Activated T-helper 1 cell treated with anti-CD3 and anti-CD28 coated beads, Interleukin-12 subunit alpha, Interleukin-12 subunit beta, Interleukin-2, Interleukin-4 antibody, amounts not matched to agents 30 ng/mL and 10 ng/mL and 1 ng/mL, durations not matched to agents 14 hours and 24 hours and 36 hours (primary cell): ENCODE results near the gene TARP.
A peak's percentile ranks its signal among the peaks of the same experiment; 100 is the strongest.
"Not testable (repeated sequence)": the region's sequence is repeated elsewhere in the genome, so short reads cannot be mapped to it uniquely, and the experiment has no call there.

ENCODE experiments used
- DNase-seq: peaks from one replicate; pipeline ENCODE4 v3.0.0; 2021; ENCODE audit warnings: low spot score
- H3K27ac Mint-ChIP-seq: one replicate; pipeline ENCODE4 v1.8.0; 2021; ENCODE audit warnings: mild to moderate bottlenecking, mixed read lengths
- H3K27me3 Mint-ChIP-seq: one replicate; pipeline ENCODE4 v1.8.0; 2022; ENCODE audit warnings: mild to moderate bottlenecking, moderate library complexity, mixed read lengths; ENCODE audit not compliant: insufficient read depth
- H3K36me3 Mint-ChIP-seq: one replicate; pipeline ENCODE4 v1.8.0; 2021; ENCODE audit warnings: low read depth, mixed read lengths
- H3K4me1 Mint-ChIP-seq: one replicate; pipeline ENCODE4 v1.8.0; 2021; ENCODE audit warnings: low read depth, mixed read lengths
- H3K4me3 Mint-ChIP-seq: one replicate; pipeline ENCODE4 v1.8.0; 2021; ENCODE audit warnings: mild to moderate bottlenecking, moderate library complexity, mixed read lengths
- H3K9me3 Mint-ChIP-seq: one replicate; pipeline ENCODE4 v1.8.0; 2021; ENCODE audit warnings: mixed read lengths
- intact Hi-C: fragments of 100-400 bp; cut with micrococcal nuclease; formaldehyde crosslinking; loops from one replicate; pipeline ENCODE4 v1.15.1; 2024

Gene TARP

DNA sequence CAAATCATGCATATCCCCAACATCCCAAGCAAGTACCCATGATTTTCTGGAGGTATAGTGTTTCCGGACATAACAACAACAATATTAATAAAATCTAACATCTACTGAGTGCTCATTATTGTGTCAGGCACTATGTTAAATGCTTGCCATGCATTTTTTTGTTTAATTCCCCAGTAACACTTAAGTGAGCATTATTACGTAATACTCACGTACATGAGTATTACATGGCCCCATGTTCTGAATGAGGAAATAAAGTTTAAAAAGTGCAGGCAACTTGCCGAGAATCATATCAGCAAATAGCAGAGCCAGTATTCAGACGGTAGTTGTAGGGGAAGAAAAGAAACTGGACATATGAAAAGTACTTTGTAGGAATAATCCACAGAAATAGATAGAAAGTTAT, 30.1 kb downstream of the TARP start:
- DNase-seq, intact Hi-C loops, H3K27me3 Mint-ChIP-seq, H3K27ac Mint-ChIP-seq, H3K9me3 Mint-ChIP-seq, H3K4me3 Mint-ChIP-seq: not testable (repeated sequence)
- Mint-ChIP-seq H3K36me3 (peaks cover 15% of the 10 kb centered on the region), H3K4me1 (peaks cover 19% of the 10 kb centered on the region)

DNA sequence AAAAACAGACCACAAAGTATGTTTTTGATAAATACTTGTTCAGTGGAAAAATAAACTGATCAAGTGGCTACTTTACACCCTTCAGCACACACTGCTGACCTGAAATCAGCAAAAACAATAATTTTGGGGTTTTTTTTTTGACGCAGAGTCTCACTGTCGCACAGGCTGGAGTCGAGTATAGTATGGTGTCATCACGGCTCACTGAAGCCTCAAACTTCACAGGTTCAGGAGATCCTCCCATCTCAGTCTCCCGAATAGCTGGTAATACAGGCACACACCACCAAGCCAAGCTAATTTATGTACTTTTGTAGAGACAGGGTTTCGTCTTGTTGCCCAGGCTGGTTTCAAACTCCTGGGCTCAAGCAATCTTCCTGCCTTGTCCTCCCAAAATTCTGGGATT, 30.6 kb downstream of the TARP start:
- Mint-ChIP-seq H3K27me3 (peaks cover 9% of the 10 kb centered on the region), H3K27ac (no peak overlapping the region), H3K9me3 (no peaks in the 10 kb centered on the region), H3K4me1 (peaks cover 14% of the 10 kb centered on the region), H3K36me3 (peaks cover 11% of the 10 kb centered on the region), H3K4me3 (no peak overlapping the region)
- no peak for DNase-seq
- intact Hi-C loops, result no loop called here

DNA sequence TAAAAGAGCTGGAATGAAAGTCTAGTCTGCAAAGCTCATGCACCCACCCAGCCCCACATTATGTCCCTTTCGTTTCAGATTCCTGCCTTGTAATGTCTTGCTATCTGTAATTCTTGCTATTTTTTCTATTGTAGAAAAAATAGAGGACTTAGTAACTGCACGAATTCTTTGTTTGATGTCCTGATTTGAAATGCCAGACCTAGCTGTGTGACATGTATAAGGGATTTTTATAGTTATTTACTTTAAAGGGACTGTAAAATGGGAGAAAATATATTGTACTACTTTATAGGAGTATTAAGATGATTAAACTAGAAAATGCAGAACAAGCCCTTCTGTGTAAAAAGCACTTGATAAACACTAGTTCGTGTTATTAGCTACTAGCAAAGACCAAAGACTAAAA, 32.4 kb downstream of the TARP start:
- Mint-ChIP-seq H3K9me3 (no peaks in the 10 kb centered on the region), H3K4me3 (no peak overlapping the region), H3K27me3 (peaks cover 7% of the 10 kb centered on the region), H3K27ac (no peak overlapping the region), H3K4me1 (peaks cover 17% of the 10 kb centered on the region), H3K36me3 (peaks cover 11% of the 10 kb centered on the region)
- DNase-seq, result no peak
- intact Hi-C loops, result no loop called here

DNA sequence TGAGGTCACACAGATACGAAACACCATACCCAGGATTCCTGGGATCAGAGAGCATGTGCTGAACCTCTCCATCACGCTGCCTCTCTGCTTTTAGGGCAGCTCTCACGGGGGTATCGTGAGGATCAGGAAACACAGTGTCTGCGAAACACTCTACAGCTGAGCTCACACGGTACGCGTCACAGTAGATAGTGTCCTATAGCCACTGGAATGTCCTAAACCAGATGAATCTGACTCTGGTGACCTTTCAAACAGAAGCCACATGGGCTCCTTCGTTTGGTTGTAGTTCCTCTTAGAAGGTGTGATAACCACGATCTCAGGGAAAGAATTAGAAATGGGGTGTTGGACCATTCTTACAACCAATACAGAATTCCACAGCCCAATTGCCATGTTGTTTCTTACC, 34.3 kb downstream of the TARP start:
- H3K9me3 Mint-ChIP-seq, H3K27me3 Mint-ChIP-seq, H3K36me3 Mint-ChIP-seq, intact Hi-C loops, DNase-seq, H3K4me3 Mint-ChIP-seq, H3K27ac Mint-ChIP-seq: not testable (repeated sequence)
- H3K4me1 Mint-ChIP-seq, result peaks cover 36% of the 10 kb centered on the region

DNA sequence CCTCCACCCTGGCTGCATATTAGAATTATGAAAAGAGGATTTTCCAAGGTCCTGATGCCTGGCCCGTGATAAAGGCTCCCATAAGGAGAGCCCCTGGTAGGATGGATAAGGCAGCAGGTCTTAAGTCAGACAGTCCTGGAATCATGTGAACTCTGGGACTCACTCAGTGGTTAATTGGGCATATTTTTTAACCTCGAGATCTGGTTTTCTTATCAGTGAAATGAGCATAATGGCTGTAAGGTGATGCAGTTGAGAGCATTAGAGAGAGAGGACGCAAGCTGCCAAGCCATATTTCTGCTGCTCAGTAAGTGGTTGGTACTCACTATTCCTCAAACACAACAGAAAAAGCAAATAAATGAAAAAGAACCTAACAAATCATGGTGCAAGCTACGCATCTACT, 37.8 kb downstream of the TARP start:
- Mint-ChIP-seq H3K9me3 (no peaks in the 10 kb centered on the region), H3K36me3 (peaks cover 18% of the 10 kb centered on the region), H3K4me3 (no peak overlapping the region), H3K27ac (no peak overlapping the region), H3K4me1 (peaks cover 67% of the 10 kb centered on the region), H3K27me3 (peaks cover 6% of the 10 kb centered on the region)
- DNase-seq, result no peak
- intact Hi-C loops, result no loop called here

DNA sequence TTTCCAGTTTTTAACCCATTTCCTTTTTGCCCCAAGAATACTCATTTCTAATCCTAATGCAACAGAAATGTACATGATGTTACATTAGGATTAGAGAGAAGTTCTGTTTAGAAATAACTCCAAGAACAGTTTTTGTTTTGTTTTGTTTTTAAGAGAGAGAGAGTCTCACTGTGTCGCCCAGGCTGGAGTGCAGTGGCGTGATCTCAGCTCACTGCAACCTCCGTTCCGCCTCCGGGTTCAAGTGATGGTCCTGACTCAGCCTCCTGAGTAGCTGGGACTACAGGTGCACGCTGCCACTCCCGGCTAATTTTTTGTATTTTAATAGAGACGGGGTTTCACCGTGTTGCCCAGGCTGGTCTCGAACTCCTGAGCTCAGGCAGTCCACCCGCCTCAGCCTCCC, 38.7 kb downstream of the TARP start:
- Mint-ChIP-seq H3K27ac (peak overlapping the region; percentile 9), H3K4me1 (peaks cover 73% of the 10 kb centered on the region), H3K36me3 (peaks cover 22% of the 10 kb centered on the region)
- H3K4me3 Mint-ChIP-seq, DNase-seq, H3K9me3 Mint-ChIP-seq, H3K27me3 Mint-ChIP-seq: not testable (repeated sequence)
- intact Hi-C loops, result loop anchor here (5.0 kb wide), 2 partner anchors 228 to 673 kb away; partner anchors contain the start of gene VPS41

DNA sequence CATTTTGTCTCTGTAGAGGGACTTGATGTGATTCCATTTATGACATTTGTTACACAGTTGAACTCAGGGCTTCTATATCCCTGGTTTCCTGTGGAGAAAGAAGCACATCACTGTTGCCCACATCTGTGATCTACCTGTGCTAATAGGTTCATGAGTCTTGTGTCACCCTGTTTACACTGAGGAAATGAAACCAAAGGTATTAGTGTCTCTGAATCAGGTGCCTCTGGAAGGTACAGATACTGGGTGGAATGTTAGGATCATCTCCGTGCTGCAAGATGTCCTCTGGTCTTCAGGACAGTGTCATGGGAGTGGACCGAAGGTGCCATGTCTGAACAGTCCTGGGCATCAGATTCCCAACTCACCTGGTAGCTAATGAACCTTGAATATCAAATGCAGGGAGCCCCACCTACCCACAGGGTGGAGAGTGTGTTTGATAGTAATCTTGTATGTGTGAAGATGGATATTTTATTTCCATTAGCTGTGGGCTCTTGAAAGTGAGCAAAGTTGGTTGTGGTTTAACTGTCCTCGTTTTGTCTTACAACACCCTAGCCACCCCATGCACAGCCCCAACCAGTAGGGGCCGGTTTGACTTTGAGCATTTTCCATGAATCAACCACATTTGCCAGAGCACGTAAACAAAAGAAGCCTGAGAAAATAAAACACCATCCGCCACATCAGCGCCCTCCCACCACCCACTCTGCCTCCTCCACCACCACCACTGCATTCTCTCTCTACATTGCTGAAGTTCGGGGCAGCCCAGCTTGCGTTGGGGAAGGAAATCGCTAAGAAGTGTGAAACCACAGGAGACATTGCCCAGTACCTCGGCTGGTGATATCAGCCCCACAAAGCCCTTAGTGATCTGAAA, 40.7 kb downstream of the TARP start:
- Mint-ChIP-seq H3K9me3 (no peaks in the 10 kb centered on the region), H3K27me3 (peaks cover 3% of the 10 kb centered on the region), H3K4me1 (peaks cover 73% of the 10 kb centered on the region), H3K4me3 (peak overlapping the region; percentile 69), H3K36me3 (peaks cover 24% of the 10 kb centered on the region), H3K27ac (peak overlapping the region; percentile 91)
- DNase-seq, result peak; percentile 78
- intact Hi-C loops, result loop anchor here (1.0 to 5.0 kb wide), 10 partner anchors 10 to 675 kb away; partner anchors contain the start of genes STARD3NL and VPS41

DNA sequence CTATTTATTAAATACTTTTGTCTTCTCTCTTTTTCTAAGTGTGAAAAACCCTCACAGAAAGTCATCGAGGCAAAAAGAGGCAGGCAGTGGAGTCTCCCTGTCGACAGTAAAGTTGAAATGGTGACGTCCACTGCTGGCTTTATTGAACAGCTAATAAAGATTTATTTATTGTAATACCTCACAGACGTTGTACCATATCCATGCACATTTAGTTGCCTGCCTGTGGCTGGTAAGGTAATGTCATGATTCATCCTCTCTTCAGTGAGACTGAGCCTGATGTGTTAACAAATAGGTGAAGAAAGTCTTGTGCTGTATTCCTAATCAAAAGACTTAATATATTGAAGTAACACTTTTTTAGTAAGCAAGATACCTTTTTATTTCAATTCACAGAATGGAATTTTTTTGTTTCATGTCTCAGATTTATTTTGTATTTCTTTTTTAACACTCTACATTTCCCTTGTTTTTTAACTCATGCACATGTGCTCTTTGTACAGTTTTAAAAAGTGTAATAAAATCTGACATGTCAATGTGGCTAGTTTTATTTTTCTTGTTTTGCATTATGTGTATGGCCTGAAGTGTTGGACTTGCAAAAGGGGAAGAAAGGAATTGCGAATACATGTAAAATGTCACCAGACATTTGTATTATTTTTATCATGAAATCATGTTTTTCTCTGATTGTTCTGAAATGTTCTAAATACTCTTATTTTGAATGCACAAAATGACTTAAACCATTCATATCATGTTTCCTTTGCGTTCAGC, 43.4 kb downstream of the TARP start:
- intact Hi-C loops, result loop anchor here (5.0 to 10.0 kb wide), 3 partner anchors 232 to 677 kb away; partner anchors contain the start of genes EPDR1 and VPS41
- Mint-ChIP-seq H3K9me3 (no peaks in the 10 kb centered on the region), H3K36me3 (peaks cover 28% of the 10 kb centered on the region), H3K27me3 (peaks cover 3% of the 10 kb centered on the region), H3K4me1 (peaks cover 58% of the 10 kb centered on the region), H3K27ac (no peak overlapping the region), H3K4me3 (no peak overlapping the region)
- DNase-seq, result no peak

DNA sequence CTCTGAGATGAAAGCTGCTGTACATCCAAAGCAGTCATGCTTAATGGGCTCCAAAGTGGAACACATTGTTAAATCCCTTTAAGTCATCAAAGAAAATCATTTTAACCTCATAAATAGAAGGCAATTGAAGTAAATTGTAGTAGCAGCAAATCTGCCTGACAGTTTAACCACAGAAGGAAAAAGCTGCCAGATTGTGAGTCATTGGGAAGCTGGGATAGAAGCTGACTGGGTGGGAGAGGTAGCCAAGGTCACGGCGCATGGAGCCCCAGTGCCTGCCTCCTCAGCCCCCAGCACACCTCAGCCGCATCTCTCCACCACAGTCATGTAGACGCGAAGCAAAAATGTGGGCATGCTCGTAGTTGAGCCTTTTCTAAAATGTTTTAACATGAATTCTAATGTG, 44.0 kb downstream of the TARP start:
- H3K36me3 Mint-ChIP-seq, result peaks cover 29% of the 10 kb centered on the region
- no peak for DNase-seq
- peaks cover 51% of the 10 kb centered on the region for H3K4me1 Mint-ChIP-seq
- intact Hi-C loops, result loop anchor here (10.0 kb wide), 1 partner anchor 305 kb away; the partner anchor contains the start of gene EPDR1
- no peak overlapping the region for H3K4me3 Mint-ChIP-seq
- H3K27me3 Mint-ChIP-seq, result peaks cover 3% of the 10 kb centered on the region
- no peaks in the 10 kb centered on the region for H3K9me3 Mint-ChIP-seq
- no peak overlapping the region for H3K27ac Mint-ChIP-seq

DNA sequence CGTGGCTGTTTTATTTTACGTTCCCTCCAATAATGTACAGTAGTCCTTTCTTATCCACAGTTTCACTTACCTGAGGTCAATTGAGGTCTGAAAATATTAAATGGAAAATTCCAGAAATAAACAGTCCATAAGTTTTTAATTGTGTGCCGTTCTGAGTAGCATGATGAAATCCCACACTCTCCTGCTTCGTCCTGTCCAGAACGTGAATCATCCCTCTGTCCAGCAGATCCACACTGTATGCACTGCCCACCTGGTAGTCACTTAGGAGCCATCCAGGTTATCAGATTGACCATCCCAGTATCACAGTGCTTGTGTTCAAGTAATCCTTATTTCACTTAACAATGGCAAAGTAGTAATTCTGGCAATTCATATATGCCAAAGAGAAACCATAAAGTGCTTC, 49.0 kb downstream of the TARP start:
- H3K27ac Mint-ChIP-seq, result no peak overlapping the region

DNA sequence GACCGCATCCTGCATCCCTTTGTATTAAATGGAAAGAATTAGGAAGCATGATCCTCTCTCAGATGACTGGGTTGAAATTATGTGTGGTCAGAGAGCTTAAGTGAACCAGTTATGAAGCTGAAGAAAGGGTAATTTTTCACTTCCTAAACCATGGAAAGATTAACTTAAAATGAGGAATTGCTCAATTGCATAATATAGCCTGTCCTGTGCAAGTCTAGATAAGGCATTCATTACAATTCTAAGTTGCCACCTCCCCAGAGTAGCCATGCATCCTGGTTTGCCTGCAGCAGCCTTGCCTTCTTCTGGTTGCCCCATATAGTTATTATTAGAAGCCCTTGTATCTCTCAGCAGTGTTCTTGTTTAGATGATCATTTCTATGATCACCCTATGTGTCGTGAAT, 50.1 kb downstream of the TARP start:
- Mint-ChIP-seq H3K27ac (no peak overlapping the region), H3K36me3 (peaks cover 37% of the 10 kb centered on the region), H3K4me1 (peaks cover 30% of the 10 kb centered on the region), H3K9me3 (no peaks in the 10 kb centered on the region), H3K27me3 (no peaks in the 10 kb centered on the region), H3K4me3 (no peak overlapping the region)
- DNase-seq, result no peak
- intact Hi-C loops, result loop anchor here (2.0 to 10.0 kb wide), 2 partner anchors 45 to 299 kb away; partner anchors contain the start of genes EPDR1 and STARD3NL

More for the DNA sequence above, 49.0 kb downstream of the TARP start:
- DNase-seq, result no peak
- H3K9me3 Mint-ChIP-seq, result no peaks in the 10 kb centered on the region
- peaks cover 36% of the 10 kb centered on the region for H3K36me3 Mint-ChIP-seq
- H3K27me3 Mint-ChIP-seq, result no peaks in the 10 kb centered on the region
- H3K4me1 Mint-ChIP-seq, result peaks cover 27% of the 10 kb centered on the region
- no peak overlapping the region for H3K4me3 Mint-ChIP-seq
- intact Hi-C loops, result loop anchor here (10.0 kb wide), 1 partner anchor 300 kb away; the partner anchor contains the start of gene EPDR1

DNA sequence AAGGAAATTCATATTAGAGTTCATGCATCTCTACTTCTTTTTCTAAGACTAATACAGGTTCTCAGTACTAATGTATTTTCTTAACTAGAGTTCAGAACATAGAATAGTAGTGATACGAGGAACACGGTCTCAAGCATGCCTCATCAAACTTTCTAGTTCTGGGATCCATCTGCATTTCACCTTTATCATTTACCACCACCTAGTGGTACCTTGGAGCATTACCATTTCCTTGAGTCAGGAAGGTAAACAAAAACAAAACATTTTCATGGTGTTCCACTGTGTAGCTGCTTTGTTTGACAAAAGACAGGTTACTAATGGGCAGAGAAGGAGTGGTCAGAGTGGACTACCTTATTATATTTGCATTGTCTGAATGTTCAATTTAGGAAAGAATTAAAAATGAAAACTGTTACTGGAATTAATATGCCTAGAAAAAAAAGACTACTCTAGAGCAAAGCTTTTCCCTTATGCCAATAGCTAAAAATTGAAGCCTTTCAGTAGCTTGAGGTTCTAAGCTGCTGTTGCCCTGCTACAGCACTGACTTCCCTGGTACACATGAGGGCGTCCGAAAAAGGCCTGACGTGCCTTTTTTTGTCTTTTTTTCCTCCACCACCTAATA, 50.8 kb downstream of the TARP start:
- no peaks in the 10 kb centered on the region for H3K9me3 Mint-ChIP-seq
- no peak overlapping the region for H3K27ac Mint-ChIP-seq
- no peaks in the 10 kb centered on the region for H3K27me3 Mint-ChIP-seq
- intact Hi-C loops, result loop anchor here (1.0 to 10.0 kb wide), 4 partner anchors 10 to 298 kb away; partner anchors contain the start of genes EPDR1 and STARD3NL
- peak; percentile 25 for DNase-seq
- peaks cover 33% of the 10 kb centered on the region for H3K36me3 Mint-ChIP-seq
- H3K4me3 Mint-ChIP-seq, result no peak overlapping the region
- peaks cover 35% of the 10 kb centered on the region for H3K4me1 Mint-ChIP-seq
